HG02623 (cell line): ENCODE measurements around the gene TLR3.

Source experiments
- ATAC-seq: cut with Tn5 transposase; IDR thresholded peaks from one replicate; pipeline ENCODE4 v1.9.1; 2021; ENCODE audit warnings: moderate library complexity; ENCODE audit not compliant: unreplicated experiment

The TLR3 gene

GRCh38 chr4:186104890-186105646, 36.1 kb downstream of the TLR3 start:
- ATAC-seq = peak; percentile 27

- ATAC-seq = no peak
Measured at GRCh38 chr4:186105647-186106321, 36.8 kb downstream of the TLR3 start.

DNA sequence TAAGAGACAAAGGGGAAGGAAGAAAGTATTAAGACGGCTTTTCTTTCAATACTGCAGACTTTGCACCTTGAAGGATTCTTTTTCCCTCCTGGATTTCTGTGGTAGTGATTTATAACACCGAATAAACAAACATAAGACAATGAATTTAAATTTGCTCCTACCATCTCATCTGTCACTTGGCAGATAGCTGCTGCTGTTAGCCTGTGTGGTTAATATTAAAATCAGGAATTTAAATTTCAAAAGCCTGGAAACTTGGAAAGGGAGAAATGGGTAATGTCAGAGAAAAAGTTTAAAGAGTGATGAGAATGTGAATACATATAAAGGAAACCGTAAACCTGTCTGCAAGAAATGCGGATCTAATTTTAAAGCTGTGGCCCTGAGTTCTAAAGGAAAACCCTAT, 39.0 kb downstream of the TLR3 start:
- ATAC-seq = no peak

DNA sequence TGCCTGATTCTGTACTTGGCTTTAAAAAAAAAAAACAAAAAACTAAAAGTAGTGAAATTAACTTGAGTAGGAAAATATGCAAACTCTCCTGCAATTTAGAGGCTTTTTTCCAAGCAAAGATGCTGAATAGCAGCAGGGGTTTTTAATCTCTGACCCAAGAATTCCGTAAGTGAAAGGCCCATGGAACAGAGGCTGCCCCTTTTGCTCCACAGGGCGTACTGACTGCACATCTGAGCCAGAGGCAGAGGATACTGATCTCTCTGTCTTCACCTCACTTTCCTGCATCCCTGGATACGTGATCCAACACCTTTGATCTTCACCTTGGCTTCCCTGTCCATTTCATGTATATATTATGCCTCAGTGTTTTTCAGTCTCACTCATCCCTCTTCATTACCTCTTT, 39.4 kb downstream of the TLR3 start:
- no peak for ATAC-seq

DNA sequence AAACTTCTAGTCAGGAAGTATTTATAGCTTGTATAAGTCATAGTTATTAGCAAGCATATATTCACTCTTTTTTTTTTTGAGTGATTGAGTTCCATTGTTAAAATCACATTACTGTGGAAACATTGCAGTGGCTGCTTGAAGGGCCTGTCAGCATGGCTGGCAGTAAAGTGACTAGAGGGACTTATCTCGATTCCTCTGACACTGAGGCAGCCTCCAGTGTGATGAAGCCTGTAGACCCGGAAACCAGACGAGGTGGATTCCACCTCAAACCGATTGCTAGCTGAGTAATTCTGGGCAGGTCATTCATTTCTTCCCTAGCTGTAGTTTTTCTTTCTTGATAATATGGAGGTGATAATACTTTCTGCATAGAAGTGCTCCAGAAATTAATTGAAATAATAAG, 40.3 kb downstream of the TLR3 start:
- no peak for ATAC-seq

DNA sequence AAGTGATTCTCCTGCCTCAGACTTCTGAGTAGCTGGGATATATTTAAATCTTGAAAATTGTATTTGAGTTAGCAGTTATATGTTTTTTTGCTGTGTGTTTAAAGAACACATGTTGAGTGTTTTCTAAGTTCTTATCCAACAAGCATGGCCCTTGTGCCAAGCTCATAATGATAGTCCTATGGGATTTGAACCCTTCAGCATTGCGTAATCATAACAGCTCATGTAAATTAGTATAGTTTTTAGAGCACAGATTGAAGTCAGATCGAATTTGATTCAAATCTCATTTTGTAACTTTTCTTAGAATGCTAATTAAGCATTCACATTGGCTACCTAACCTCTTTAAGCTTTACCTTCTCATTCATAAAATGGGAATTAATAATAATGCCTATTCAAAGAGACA, 47.7 kb downstream of the TLR3 start:
- no peak for ATAC-seq

DNA sequence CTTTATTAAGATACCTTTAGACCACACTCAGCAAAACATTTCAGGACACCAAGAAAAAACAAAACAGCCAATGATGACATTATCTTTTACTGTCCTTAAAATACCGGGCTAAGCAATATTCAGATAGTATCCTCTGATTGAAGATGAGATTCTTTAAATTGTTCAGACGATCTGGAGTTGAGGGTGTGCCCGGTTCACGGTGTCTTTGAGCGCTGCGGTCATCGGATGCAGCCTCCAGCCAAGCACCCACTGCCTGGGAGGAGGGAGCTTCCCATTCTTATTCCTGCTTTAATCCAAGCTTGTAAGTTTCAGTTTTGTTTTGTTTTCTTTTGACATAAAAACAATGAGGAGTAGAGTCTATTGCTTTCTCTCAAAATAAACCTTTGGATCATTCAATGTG, 49.6 kb downstream of the TLR3 start:
- no peak for ATAC-seq

DNA sequence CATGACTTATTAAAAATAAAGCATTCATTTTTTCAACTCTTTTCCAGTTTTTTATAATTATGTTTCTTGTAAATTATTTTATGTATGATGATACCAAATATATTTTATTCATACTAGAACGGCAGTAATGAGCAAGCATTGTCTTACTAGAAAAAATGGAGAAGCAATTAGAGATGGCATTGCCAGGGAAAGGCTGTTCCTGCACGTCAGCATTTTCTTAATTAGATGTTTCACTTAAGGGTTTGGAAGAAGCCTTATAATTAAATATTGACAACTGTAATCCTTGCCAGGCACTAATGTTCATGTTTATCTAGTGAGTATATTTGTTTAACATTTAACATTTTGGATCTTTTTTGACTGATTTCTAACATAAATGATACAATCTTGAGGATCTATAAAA, 52.1 kb downstream of the TLR3 start:
- no peak for ATAC-seq

GRCh38 chr4:186128842-186129241, 59.9 kb downstream of the TLR3 start:
- no peak for ATAC-seq

DNA sequence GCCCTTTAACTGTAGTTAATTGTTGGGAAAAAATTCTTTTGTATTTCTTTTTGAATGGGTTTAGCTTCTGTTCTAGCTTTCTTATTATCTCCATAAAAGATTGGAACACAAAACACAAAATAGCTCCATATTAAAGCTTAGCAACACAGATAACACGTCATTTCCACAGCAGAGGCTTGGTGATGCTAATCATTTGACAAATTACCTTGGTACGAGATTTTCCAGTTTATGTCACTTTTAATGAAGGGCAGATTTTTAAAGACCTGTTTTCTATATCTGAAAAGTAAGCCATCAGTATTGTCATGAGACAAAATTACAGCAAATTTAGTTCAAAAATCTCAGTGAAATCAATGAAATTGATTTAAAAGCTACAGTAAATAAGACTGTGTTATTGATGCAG, 63.0 kb downstream of the TLR3 start:
- ATAC-seq = no peak

- ATAC-seq = no peak
Measured at GRCh38 chr4:186132577-186133242, 63.8 kb downstream of the TLR3 start.

DNA sequence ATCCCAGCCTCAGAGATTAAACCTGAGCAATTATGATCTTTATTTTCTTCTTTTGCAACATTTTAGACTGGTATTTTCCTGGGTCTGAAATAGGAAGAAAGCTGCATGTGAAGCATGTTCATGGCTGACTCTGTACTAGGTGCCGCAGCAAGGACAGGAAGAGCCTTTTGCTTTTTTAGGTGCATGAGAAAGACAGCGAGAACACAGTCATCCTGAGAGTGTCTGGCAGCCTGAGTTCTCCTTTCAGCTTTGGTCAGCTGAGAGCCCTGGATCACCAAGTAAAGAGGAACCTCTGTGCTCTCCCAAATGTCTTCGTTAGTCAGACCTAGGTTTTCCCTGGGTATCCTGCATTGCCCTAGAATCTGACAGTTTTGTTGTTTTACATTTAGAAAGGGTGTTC, 65.3 kb downstream of the TLR3 start:
- peak; percentile 100 for ATAC-seq

- ATAC-seq = no peak
Measured at GRCh38 chr4:186134861-186135260, 65.9 kb downstream of the TLR3 start.

DNA sequence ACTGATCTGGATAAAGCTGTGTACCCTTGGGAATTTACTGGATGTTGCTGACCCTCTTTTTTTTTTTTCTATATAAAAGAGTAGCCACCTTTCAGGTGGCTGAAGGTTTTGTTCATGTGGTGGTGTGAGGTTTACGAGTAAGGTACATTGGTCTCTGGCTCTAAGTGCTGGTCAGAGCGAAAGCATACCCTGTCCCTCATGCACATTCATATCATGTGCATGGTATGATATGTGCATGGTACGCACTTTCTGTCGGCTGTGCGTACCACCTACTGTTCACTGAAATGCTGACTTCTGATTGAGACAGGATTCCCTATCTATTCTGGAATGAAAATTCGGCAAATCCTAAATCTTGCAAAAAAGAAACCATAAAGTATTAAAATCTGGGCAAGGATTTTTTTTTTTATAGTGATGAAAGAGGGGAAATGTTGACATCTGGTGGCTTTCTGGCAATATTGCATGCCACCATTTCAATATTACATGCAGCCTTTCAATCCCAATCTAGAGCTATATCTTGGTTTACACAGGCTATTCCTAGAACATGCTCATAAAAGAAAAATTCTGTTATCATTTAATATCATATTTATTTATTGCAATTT, 68.3 kb downstream of the TLR3 start:
- no peak for ATAC-seq
